HG02571 (cell line): ENCODE results near the gene DCTN3.

ENCODE experiments used
- ATAC-seq: cut with Tn5 transposase; IDR thresholded peaks from one replicate; pipeline ENCODE4 v1.9.1; 2021; ENCODE audit warnings: mild to moderate bottlenecking, moderate library complexity; ENCODE audit not compliant: unreplicated experiment

DCTN3 gene

GRCh38 chr9:34591248-34591916 lies 28.9 kb downstream of the DCTN3 start:
- ATAC-seq = peak; percentile 69

GRCh38 chr9:34590381-34591247 lies 29.7 kb downstream of the DCTN3 start:
- no peak for ATAC-seq

- no peak for ATAC-seq
These were observed 30.5 kb downstream of the DCTN3 start, which contains the start of gene CNTFR for GRCh38 chr9:34589636-34590380. Gene CNTFR, minus strand, starts transcription at chr9:34589724. Its CDS starts 20,743 bp downstream, at chr9:34568981.

- no peak for ATAC-seq
These were observed 31.3 kb downstream of the DCTN3 start for GRCh38 chr9:34588671-34589635.

- no peak for ATAC-seq
These were observed 33.0 kb downstream of the DCTN3 start for GRCh38 chr9:34587271-34587670.

GRCh38 chr9:34585946-34586669 lies 34.2 kb downstream of the DCTN3 start:
- no peak for ATAC-seq

GRCh38 chr9:34584970-34585369 lies 35.3 kb downstream of the DCTN3 start:
- ATAC-seq = no peak

- no peak for ATAC-seq
These were observed 37.5 kb downstream of the DCTN3 start for GRCh38 chr9:34582787-34583186.

GRCh38 chr9:34581318-34581717 lies 39.0 kb downstream of the DCTN3 start:
- ATAC-seq = no peak

GRCh38 chr9:34580358-34580757 lies 39.9 kb downstream of the DCTN3 start:
- no peak for ATAC-seq

GRCh38 chr9:34579808-34580163 lies 40.5 kb downstream of the DCTN3 start:
- ATAC-seq = no peak

GRCh38 chr9:34579104-34579807 lies 41.0 kb downstream of the DCTN3 start:
- ATAC-seq = no peak

- no peak for ATAC-seq
These were observed 41.8 kb downstream of the DCTN3 start for GRCh38 chr9:34578241-34579103.

- no peak for ATAC-seq
These were observed 42.7 kb downstream of the DCTN3 start for GRCh38 chr9:34577400-34578240.

- ATAC-seq = no peak
These were observed 43.5 kb downstream of the DCTN3 start for GRCh38 chr9:34576597-34577399.

- ATAC-seq = no peak
These were observed 44.3 kb downstream of the DCTN3 start for GRCh38 chr9:34575862-34576596.
